A673 (cell line): ENCODE data around the gene EDAR.

ENCODE experiments used
- CTCF ChIP-seq: fragments of 300-800, 200-600 bp; sonication (generic); conservative IDR thresholded peaks from 2 replicates; pipeline ENCODE4 v1.5.1; 2017; ENCODE audit warnings: low read depth, mild to moderate bottlenecking, antibody characterized with exemption, low read length, moderate library complexity, mixed read lengths
- EZH2 ChIP-seq: fragments of 200-600 bp; sonication (generic); IDR thresholded peaks from 2 replicates; pipeline ENCODE4 v1.6.1; 2017; ENCODE audit warnings: borderline replicate concordance, low read depth, mild to moderate bottlenecking, mixed read lengths, antibody characterized with exemption, low read length; ENCODE audit not compliant: poor library complexity, severe bottlenecking

- no peak for TF ChIP-seq CTCF
- no peak for TF ChIP-seq EZH2
These were observed 54.3 kb downstream of the EDAR start for GRCh38 chr2:108934583-108935245.
